OCI-LY7 (cell line): ENCODE measurements around the gene LUZP1. TPM values are rescaled to one million over a fixed set of nuclear protein-coding genes. Genes with fewer than 3 reads are reported as not detected.

ENCODE experiments used
- BruUV-seq: library from RNA; stranded (reverse); fragments of 400-500 nt; replicated peaks from 2 replicates; lab custom pipeline; 2021; lab: Mats Ljungman, UMichigan
- CTCF ChIA-PET: fragments of 300-600 bp; sonication (Branson Sonifier 250); formaldehyde crosslinking; loops from one replicate; lab custom pipeline; 2022; ENCODE audit warnings: antibody characterized with exemption; ENCODE audit not compliant: unreplicated experiment; lab: Charles Lee
- POLR2A ChIA-PET: fragments of 300-600 bp; sonication (Branson Sonifier 250); formaldehyde crosslinking; loops from one replicate; lab custom pipeline; 2022; ENCODE audit warnings: antibody characterized with exemption; lab: Charles Lee
- DNase-seq: peaks from one replicate; pipeline ENCODE4 v3.0.0-alpha.2; 2015; ENCODE audit warnings: low spot score
- H2AFZ ChIP-seq: fragments of 200-600 bp; sonication (generic), shearing (Covaris generic); 2 replicates; pipeline ENCODE4 v1.6.1; 2014; ENCODE audit warnings: mild to moderate bottlenecking, antibody characterized with exemption, low read length, moderate library complexity
- H3K27ac ChIP-seq: fragments of 200-600 bp; sonication (generic); 2 replicates; pipeline ENCODE4 v1.5.1; 2014; ENCODE audit warnings: mixed run types, low read depth, mild to moderate bottlenecking, moderate library complexity, low read length, inconsistent platforms; ENCODE audit not compliant: poor library complexity, severe bottlenecking
- H3K36me3 ChIP-seq: fragments of 200-600 bp; sonication (generic); 2 replicates; pipeline ENCODE4 v1.6.1; 2014; ENCODE audit warnings: mild to moderate bottlenecking, antibody characterized with exemption, low read length, moderate library complexity, mixed read lengths; ENCODE audit not compliant: insufficient read depth
- H3K4me1 ChIP-seq: fragments of 200-600 bp; sonication (generic); 2 replicates; pipeline ENCODE4 v1.5.1; 2014; ENCODE audit warnings: mild to moderate bottlenecking, low read length; ENCODE audit not compliant: insufficient read depth, poor library complexity, severe bottlenecking
- H3K4me2 ChIP-seq: fragments of 200-600 bp; sonication (generic); 2 replicates; pipeline ENCODE4 v1.6.1; 2014; ENCODE audit warnings: mild to moderate bottlenecking, low read length
- H3K4me3 ChIP-seq: fragments of 200-600 bp; sonication (generic); 2 replicates; pipeline ENCODE4 v1.5.1; 2014; ENCODE audit warnings: mild to moderate bottlenecking, low read depth, low read length; ENCODE audit not compliant: poor library complexity, severe bottlenecking
- H3K79me2 ChIP-seq: fragments of 200-600 bp; sonication (generic); 2 replicates; pipeline ENCODE4 v1.6.1; 2016; ENCODE audit warnings: low read depth, mild to moderate bottlenecking, low read length, moderate library complexity, mixed read lengths; ENCODE audit not compliant: insufficient read depth
- H3K9me2 ChIP-seq: fragments of 200-600 bp; sonication (generic); 2 replicates; pipeline ENCODE4 v1.6.1; 2016; ENCODE audit warnings: mild to moderate bottlenecking, low read length, mixed read lengths; ENCODE audit not compliant: insufficient read depth
- H3K9me3 ChIP-seq: fragments of 200-600 bp; sonication (generic); 2 replicates; pipeline ENCODE4 v1.6.1; 2014; ENCODE audit warnings: mild to moderate bottlenecking, mixed run types, low read length, mixed read lengths
- H4K20me1 ChIP-seq: fragments of 200-600 bp; sonication (generic); 2 replicates; pipeline ENCODE4 v1.6.1; 2014; ENCODE audit warnings: mild to moderate bottlenecking, antibody characterized with exemption, low read length, moderate library complexity, mixed read lengths; ENCODE audit not compliant: insufficient read depth
- EZH2phosphoT487 ChIP-seq: fragments of 200-600 bp; sonication (generic); IDR thresholded peaks from 2 replicates; pipeline ENCODE4 v1.6.1; 2018; ENCODE audit warnings: low read depth, borderline replicate concordance, mild to moderate bottlenecking, mixed run types, antibody characterized with exemption, low read length, moderate library complexity, mixed read lengths
- intact Hi-C: fragments of 100-400 bp; cut with micrococcal nuclease; formaldehyde crosslinking; loops from one replicate; pipeline ENCODE4 v1.10.0; 2022; ENCODE audit not compliant: unreplicated experiment
- total RNA-seq, 2 experiments: library from RNA; depleted of rRNA in 1 of 2; stranded (reverse); fragments of >200 nt in 1 of 2; shearing (Covaris generic) in 1 of 2; gene quantifications; 2 replicates each; pipeline ENCODE4 v1.2.3, GENCODE V29; 2014 to 2022
- TF ChIP-seq, protein P1 (sequence below): fragments of 200-600 bp; sonication (generic); conservative IDR thresholded peaks from 2 replicates; pipeline ENCODE4 v1.5.1; 2014; ENCODE audit warnings: mild to moderate bottlenecking, antibody characterized with exemption, low read length, moderate library complexity, mixed read lengths

Gene LUZP1
- total RNA-seq, 2 experiments from 2014 or later: 7.6 to 13.6 TPM

DNA sequence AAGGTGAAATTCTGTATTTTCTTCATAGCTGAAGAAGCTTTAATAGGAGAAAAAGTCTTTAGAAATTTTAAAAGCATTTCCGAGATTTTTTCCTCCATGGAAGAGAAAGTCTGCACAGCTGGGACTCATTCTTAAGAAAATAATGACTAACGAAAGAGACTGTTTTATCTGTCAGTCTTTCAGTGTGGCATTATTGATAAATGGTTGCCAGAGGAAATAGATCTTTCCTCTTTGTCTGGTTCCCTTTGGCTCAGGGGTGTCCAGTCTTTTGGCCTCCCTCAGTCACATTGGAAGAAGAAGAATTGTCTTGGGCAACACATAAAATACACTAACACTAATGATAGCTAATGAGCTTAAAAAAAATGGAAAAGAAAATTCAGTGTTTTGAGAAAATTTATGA lies 99.5 kb downstream of the LUZP1 start:
- no peaks in the 10 kb centered on the region for H3K4me1 ChIP-seq
- no peak overlapping the region for H3K4me3 ChIP-seq
- no peaks in the 10 kb centered on the region for H4K20me1 ChIP-seq
- TF ChIP-seq EZH2phosphoT487: no peak
- TF ChIP-seq, protein P1, sequence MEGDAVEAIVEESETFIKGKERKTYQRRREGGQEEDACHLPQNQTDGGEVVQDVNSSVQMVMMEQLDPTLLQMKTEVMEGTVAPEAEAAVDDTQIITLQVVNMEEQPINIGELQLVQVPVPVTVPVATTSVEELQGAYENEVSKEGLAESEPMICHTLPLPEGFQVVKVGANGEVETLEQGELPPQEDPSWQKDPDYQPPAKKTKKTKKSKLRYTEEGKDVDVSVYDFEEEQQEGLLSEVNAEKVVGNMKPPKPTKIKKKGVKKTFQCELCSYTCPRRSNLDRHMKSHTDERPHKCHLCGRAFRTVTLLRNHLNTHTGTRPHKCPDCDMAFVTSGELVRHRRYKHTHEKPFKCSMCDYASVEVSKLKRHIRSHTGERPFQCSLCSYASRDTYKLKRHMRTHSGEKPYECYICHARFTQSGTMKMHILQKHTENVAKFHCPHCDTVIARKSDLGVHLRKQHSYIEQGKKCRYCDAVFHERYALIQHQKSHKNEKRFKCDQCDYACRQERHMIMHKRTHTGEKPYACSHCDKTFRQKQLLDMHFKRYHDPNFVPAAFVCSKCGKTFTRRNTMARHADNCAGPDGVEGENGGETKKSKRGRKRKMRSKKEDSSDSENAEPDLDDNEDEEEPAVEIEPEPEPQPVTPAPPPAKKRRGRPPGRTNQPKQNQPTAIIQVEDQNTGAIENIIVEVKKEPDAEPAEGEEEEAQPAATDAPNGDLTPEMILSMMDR: no peak
- peaks cover 94% of the 10 kb centered on the region for H3K36me3 ChIP-seq
- POLR2A ChIA-PET: interaction anchor here (0.6 to 1.4 kb wide), 4 partner anchors 10 to 108 kb away, joined by 3 to 4 read pairs (median 3); no protein-coding TSS in a partner anchor
- no TSS peak for BruUV-seq
- no peak overlapping the region for H2AFZ ChIP-seq
- intact Hi-C loops: no loop called here
- no peak for DNase-seq
- CTCF ChIA-PET: no interaction called here
- no peaks in the 10 kb centered on the region for H3K9me3 ChIP-seq
- H3K79me2 ChIP-seq: no peaks in the 10 kb centered on the region
- H3K27ac ChIP-seq: no peak overlapping the region
- H3K9me2 ChIP-seq: no peaks in the 10 kb centered on the region
- H3K4me2 ChIP-seq: no peak overlapping the region

DNA sequence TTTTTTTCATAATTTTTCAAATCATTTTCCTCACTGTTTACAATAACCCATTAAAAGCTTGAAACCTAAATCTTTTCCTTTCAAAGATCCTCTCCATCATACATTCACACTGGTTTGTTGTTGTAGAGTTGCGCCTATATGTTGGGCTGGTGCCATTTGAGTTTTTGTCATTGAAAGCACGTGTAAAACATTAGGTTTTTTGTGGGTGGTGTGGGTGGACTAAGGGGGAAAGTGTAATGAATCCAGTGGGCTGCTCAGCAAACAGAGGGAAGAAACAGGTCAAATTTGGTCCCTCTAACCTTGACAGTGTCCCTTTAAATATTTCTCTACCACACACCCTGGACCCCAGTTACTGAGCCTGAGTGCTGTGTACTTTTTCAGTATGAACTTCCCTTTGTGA lies 102.6 kb downstream of the LUZP1 start:
- Histone ChIP-seq H3K4me1 (no peaks in the 10 kb centered on the region), H3K9me3 (no peaks in the 10 kb centered on the region), H3K27ac (no peak overlapping the region), H4K20me1 (no peaks in the 10 kb centered on the region), H3K4me3 (no peak overlapping the region), H3K4me2 (no peak overlapping the region), H2AFZ (no peak overlapping the region), H3K79me2 (no peaks in the 10 kb centered on the region), H3K36me3 (peaks cover 92% of the 10 kb centered on the region), H3K9me2 (no peaks in the 10 kb centered on the region)
- intact Hi-C loops: no loop called here
- no peak for TF ChIP-seq EZH2phosphoT487
- TF ChIP-seq, protein P1: no peak
- no peak for DNase-seq
- no TSS peak for BruUV-seq
- CTCF ChIA-PET: no interaction called here
- POLR2A ChIA-PET: interaction anchor here (0.6 kb wide), 1 partner anchor 77 kb away, joined by 4 read pairs; no protein-coding TSS in a partner anchor

DNA sequence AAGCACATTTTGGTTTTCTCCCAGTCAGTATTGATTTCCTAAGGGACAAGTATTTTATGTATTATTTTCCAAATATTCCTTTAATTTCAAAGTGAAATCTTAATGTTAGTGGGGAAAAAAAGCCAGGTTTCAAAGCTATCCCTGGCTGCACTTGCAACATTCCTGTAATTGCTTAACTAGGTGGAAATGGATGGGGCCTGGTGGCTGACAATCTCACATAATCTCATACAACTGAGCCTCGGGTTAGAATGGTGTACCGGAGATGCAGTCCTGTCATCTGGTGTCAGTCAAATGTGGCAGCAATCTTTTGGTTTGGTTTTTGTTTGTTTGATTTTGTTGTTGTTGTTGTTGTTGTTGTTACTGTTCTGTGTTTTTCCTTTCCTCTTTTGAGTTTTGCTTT lies 103.3 kb downstream of the LUZP1 start:
- Histone ChIP-seq H3K79me2 (no peaks in the 10 kb centered on the region), H2AFZ (no peak overlapping the region), H3K36me3 (peaks cover 93% of the 10 kb centered on the region), H3K4me2 (no peak overlapping the region), H3K27ac (no peak overlapping the region), H3K9me3 (no peaks in the 10 kb centered on the region), H4K20me1 (no peaks in the 10 kb centered on the region), H3K4me3 (no peak overlapping the region), H3K9me2 (no peaks in the 10 kb centered on the region), H3K4me1 (no peaks in the 10 kb centered on the region)
- BruUV-seq: no TSS peak
- CTCF ChIA-PET: no interaction called here
- POLR2A ChIA-PET: interaction anchor here (0.6 to 1.0 kb wide), 3 partner anchors 277 to 1122 kb away, joined by 3 read pairs; no protein-coding TSS in a partner anchor
- intact Hi-C loops: no loop called here
- no peak for DNase-seq
- TF ChIP-seq, protein P1: no peak
- no peak for TF ChIP-seq EZH2phosphoT487
